NOMO-1 treated with dmso at 0.1 percent for 144 hours (cell line): ENCODE data around the gene CKM.
A peak's percentile ranks its signal among the peaks of the same experiment; 100 is the strongest.

Source experiments
- DNase-seq: peaks from one replicate; lab custom pipeline; 2025; ENCODE audit not compliant: unreplicated experiment; lab: John Stamatoyannopoulos, UW

The CKM gene

GRCh38 chr19:45322744-45323281 is at the start of gene CKM:
TSS of gene CKM (minus strand) at chr19:45322875. CDS start at chr19:45319713, 3,162 bp downstream.
- DNase-seq: no peak

DNA sequence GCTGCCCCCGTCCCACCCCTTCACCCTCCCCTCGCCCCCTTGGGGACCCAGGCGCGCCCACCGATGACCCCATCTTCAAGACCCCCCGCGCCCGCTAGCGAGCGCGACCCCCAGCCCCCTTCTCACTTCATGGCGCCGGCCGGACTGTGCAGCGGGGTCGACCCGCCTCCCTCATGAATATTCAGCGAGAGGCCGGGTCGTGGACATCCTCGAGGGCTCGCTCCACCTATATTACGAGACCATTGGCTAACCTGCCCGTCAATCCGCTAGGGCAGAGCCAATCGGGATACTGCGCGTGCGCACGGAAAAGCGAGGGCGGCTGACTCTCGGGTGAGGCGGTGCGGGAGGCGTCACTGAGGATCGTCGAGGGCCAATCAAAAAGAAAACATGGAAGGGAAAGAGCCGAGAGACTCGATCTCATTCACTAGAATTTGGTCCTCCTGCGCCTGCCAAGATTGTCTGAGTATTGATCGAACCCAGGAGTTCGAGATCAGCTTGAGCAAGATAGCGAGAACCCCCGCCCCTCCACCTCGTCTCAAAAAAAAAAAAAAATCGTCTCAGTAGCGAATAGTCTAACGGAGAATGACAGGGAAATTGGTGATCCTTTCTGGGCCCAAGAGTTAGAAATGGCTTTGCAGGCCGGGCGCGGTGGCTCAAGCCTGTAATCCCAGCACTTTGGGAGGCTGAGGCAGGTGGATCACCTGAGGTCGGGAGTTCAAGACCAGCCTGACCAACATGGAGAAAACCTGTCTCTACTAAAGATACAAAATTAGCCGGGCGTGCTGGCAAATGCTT is 47.9 kb upstream of the CKM start, which contains the start of gene ERCC2:
Gene ERCC2, minus strand, starts transcription at position 164 of the 795 bp plus-strand sequence. Its CDS starts 33 bp downstream, at position 131.
- peak; percentile 91 for DNase-seq

- DNase-seq: no peak
Observed at GRCh38 chr19:45368737-45369340, 46.2 kb upstream of the CKM start.

- DNase-seq: no peak
Observed at GRCh38 chr19:45368127-45368526, 45.5 kb upstream of the CKM start.

DNA sequence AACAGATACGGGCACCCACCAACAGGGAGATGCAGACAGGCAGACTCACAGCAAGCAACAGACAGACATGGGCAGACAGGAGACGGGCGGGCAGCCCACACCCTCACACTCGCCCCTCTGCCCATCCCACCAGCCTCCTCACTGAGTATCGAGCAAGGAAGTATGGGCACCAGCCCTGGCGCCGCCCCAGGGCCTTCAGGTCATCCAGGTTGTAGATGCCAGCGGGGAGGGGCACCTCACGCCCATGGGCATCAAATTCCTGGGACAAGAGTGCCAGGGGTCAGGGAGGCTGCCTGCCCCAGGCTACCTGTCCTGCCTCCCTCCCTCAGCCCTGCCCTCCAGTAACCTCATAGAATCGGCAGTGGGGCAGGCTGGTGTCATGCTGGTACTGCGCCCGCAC is 42.0 kb upstream of the CKM start:
- no peak for DNase-seq

- no peak for DNase-seq
Observed at GRCh38 chr19:45363861-45364459, 41.3 kb upstream of the CKM start.

DNA sequence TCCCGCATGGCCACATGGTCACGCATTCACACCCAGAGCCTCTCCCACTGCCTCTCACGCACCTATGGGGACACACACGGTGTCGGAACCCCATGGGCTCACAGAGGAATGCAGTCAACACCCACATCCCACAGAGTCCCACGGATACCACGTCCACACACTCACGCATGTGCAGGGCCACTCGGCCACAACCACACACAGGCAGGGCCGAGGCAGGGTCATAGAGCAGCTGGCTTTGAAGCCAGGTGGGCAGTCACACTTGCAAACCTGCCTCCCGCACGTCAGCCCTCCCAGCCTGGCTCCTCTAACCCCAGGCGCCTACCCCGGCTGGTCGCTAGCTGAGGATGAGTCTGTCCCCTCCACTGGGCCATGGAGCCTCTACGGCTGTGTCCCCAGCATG is 39.6 kb upstream of the CKM start:
- no peak for DNase-seq

GRCh38 chr19:45361608-45362007 is 38.9 kb upstream of the CKM start:
- no peak for DNase-seq

DNA sequence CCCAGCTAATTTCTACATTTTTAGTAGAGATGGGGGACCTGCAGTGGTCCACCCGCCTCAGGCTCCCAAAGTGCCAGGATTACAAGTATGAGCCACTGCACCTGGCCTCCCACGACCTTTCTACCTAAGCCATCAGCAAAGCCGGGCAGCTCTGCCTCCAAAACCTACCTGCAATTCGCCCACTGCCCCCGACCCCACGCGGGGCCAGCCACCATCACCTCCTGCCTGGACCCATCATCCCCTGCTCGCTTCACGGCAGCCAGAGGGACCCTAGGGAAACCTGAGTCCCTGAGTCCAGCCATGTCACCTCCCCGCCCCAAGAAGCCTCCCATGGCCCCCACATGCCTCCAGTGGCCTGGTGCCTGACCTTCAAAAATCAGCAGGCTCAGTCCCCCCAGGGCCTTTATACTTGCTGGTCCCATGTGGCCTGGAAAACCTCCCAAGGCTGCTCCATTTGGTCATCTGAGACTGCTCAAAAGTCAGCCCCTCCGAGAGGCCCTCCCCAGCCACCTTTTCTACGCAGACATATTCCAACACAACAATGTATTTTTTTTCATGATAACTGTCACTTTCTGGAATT is 35.6 kb upstream of the CKM start:
- DNase-seq: no peak

DNA sequence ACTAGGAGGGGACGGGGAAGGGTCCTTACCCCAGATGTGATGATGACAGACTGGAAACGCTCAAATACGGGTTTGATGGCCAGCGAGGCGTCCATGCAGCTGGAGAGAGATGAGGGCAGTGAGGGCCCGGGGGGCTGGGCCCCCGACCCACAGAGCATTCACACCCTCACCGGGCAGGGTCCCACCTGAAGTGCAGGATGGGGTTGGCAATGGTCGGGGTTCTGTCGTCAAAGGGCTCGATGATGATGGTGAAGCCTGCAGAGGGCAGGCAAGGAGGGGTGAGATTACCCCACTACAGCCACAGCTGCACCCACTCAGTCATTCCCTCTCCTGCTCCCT is 34.7 kb upstream of the CKM start:
- DNase-seq: no peak

- DNase-seq: no peak
Observed at GRCh38 chr19:45356760-45357444, 34.2 kb upstream of the CKM start.

DNA sequence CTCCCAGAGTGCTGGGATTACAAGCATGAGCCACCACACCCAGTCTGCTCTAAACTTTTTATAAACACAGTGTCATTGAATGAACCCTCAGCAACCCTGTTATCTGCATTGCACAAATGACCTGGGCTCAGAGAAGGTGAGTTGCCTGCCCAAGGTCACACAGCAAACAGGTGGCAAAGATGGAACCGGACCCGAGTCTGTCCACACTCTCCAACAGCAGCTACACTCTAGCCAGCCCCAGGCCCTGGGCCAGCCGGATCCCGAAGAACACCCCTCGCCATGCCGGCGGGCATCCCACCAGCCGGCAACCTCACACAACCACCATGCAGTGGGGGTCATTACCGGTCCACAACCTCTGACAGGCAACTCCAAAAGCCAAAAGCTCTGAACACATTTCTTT is 33.2 kb upstream of the CKM start:
- no peak for DNase-seq

DNA sequence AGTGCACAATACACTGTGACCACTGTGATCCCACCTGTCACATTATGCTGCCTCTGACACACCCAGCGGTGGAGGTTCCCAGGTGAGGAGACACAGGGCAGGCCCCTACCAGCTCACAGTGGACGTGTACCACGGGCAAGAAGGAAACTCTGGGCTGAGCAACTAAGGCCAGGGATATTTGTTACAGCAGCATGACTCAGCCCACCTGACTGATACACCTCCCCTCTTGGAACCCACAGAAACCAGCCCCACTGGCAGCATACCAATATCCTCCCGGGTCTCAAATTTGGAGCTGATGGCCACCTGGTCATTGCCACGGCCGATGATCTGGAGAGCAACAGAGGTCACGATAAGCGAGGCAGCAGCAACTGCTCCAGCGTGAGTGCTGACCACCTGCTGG is 32.7 kb upstream of the CKM start:
- DNase-seq: no peak

DNA sequence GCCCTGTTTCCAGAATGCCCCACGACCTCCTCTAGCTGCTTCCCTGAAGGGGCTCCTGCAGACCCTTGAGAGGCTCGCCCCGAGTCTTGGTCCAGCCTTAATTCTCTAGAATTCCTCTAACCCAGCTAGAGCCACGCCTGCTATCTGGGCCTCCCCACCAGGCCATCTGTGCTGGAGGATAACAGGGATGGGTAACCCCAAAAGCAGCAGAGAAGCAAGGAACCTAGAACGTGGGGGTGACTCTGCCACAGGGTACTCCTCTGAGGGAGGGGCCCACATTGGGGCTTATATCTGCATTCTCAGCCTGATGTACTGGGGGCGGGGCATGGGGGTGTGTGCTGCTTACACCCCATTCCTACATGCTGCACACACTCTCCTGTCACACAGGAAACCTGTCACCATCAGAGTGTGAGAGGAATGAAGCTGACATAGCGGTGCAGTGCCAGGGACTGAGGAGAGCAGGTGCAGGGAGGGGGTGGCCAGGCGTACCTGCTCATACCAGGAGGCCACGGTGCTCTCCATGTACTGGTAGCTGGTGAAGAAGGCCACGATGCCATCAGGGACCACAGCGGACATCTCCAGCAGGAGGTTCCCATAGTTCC is 31.7 kb upstream of the CKM start:
- DNase-seq: no peak

- no peak for DNase-seq
Observed at GRCh38 chr19:45352914-45353796, 30.5 kb upstream of the CKM start.

DNA sequence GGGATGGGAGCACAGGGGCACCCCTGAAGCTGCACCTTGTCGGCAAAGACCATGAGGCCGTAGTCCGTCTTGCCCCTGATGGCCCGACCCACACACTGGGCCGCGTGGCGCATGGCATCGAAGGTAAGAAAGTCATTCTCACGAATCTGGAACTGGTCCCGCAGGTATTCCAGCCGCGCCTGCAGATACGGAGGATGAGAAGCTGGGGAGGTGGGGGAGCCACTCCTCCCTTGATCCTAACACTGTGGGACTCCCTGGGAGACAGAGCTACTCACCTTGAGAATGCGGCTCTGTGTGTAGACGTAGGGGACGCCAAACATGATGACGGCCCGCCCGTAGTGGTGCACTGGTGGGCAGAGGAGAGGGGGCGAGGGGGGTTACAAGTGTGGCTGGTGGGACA is 29.8 kb upstream of the CKM start:
- DNase-seq: no peak

- DNase-seq: no peak
Observed at GRCh38 chr19:45352062-45352461, 29.4 kb upstream of the CKM start.

- no peak for DNase-seq
Observed at GRCh38 chr19:45351401-45351952, 28.8 kb upstream of the CKM start.

GRCh38 chr19:45350477-45351058 is 27.9 kb upstream of the CKM start:
- DNase-seq: no peak
